HCT116 (cell line): Measurements from ENCODE around the gene OSGIN1. TPM values are rescaled to one million over a fixed set of nuclear protein-coding genes. Genes with fewer than 3 reads are reported as not detected.

Experiments
- ATAC-seq: fragments of 200-7000 bp; cut with Tn5 transposase; 2 replicates; pipeline ENCODE4 v1.9.1; 2020; ENCODE audit warnings: mild to moderate bottlenecking, moderate library complexity
- BruUV-seq: library from RNA; stranded (reverse); fragments of 400-500 nt; replicated peaks from 2 replicates; lab custom pipeline; 2021; lab: Mats Ljungman, UMichigan
- CTCF ChIA-PET: fragments of 300-600 bp; sonication (Branson Sonifier 250); formaldehyde crosslinking; loops from one replicate; lab custom pipeline; 2021; ENCODE audit warnings: antibody characterized with exemption; lab: Charles Lee
- POLR2A ChIA-PET: fragments of 300-600, 350-600 bp; sonication (Branson Sonifier 250); formaldehyde crosslinking; loops from one replicate; lab custom pipeline; 2021; ENCODE audit warnings: antibody characterized with exemption; lab: Charles Lee
- RAD21 ChIA-PET, 2 experiments: fragments of 300-600 bp; sonication (Branson Sonifier 250); formaldehyde crosslinking; loops; one replicate each; lab custom pipeline; 2023; ENCODE audit warnings: low total read pairs in 2 of 2; ENCODE audit not compliant: uncharacterized antibody in 2 of 2, unreplicated experiment in 2 of 2, low non-redundant PET in 1 of 2; lab: Charles Lee
- DNase-seq: peaks from one replicate; pipeline ENCODE4 v3.0.0-alpha.2; 2010; ENCODE audit warnings: low read depth, low spot score
- H2AFZ ChIP-seq: fragments of 200-600 bp; shearing (Covaris generic), sonication (generic); 2 replicates; pipeline ENCODE4 v1.6.1; 2017; ENCODE audit warnings: low read depth, mixed run types, mixed read lengths, antibody characterized with exemption, low read length; ENCODE audit not compliant: poor library complexity, severe bottlenecking
- H3K27ac ChIP-seq: 2 replicates; pipeline ENCODE4 v1.5.1; 2012; ENCODE audit warnings: low read depth, low read length
- H3K27me3 ChIP-seq: fragments of 200-600 bp; sonication (generic); 2 replicates; pipeline ENCODE4 v1.6.1; 2016; ENCODE audit warnings: mixed run types, low read length, mixed read lengths; ENCODE audit not compliant: insufficient read depth
- H3K36me3 ChIP-seq, 2 experiments: fragments of 200-500 bp in 1 of 2; fragments of 200-600 bp in 1 of 2; sonication (Bioruptor generic) in 1 of 2; sonication (generic) in 1 of 2; 2 replicates each; pipeline versions ENCODE4 v1.5.1 to v1.6.1; 2014 to 2016; ENCODE audit warnings: low read length in 2 of 2, inconsistent platforms in 1 of 2, mixed read lengths in 1 of 2, mixed run types in 1 of 2; ENCODE audit not compliant: insufficient read depth in 2 of 2, control insufficient read depth in 1 of 2
- H3K4me1 ChIP-seq, 2 experiments: fragments of 200-600 bp in 1 of 2; sonication (generic) in 1 of 2; 2 replicates each; pipeline versions ENCODE4 v1.5.1 to v1.6.1; 2012 to 2017; ENCODE audit warnings: low read length in 2 of 2, inconsistent platforms in 1 of 2, mild to moderate bottlenecking in 1 of 2, mixed read lengths in 1 of 2, mixed run types in 1 of 2, moderate library complexity in 1 of 2; ENCODE audit not compliant: insufficient read depth in 2 of 2, control insufficient read depth in 1 of 2
- H3K4me2 ChIP-seq: fragments of 200-600 bp; sonication (generic); 2 replicates; pipeline ENCODE4 v1.6.1; 2017; ENCODE audit warnings: mixed run types, low read length, mixed read lengths
- H3K4me3 ChIP-seq, 2 experiments: fragments of 200-600 bp in 1 of 2; sonication (generic) in 1 of 2; replicated peaks in 1 of 2; 2 replicates each; pipeline ENCODE4 v1.5.1; 2011 to 2016; ENCODE audit warnings: low read length in 2 of 2, control low read depth in 1 of 2, low read depth in 1 of 2, mild to moderate bottlenecking in 1 of 2, mixed read lengths in 1 of 2, mixed run types in 1 of 2
- H3K79me2 ChIP-seq: fragments of 200-600 bp; sonication (generic); 2 replicates; pipeline ENCODE4 v1.6.1; 2017; ENCODE audit warnings: mild to moderate bottlenecking, mixed run types, low read length, moderate library complexity, mixed read lengths; ENCODE audit not compliant: insufficient read depth
- H3K9ac ChIP-seq: fragments of 200-600 bp; sonication (generic); 2 replicates; pipeline ENCODE4 v1.6.1; 2016; ENCODE audit warnings: low read length, mixed read lengths
- H3K9me2 ChIP-seq: fragments of 200-600 bp; sonication (generic), shearing (Covaris generic); 2 replicates; pipeline ENCODE4 v1.6.1; 2017; ENCODE audit warnings: mixed run types, mild to moderate bottlenecking, moderate library complexity; ENCODE audit not compliant: insufficient read depth
- H3K9me3 ChIP-seq, 2 experiments: fragments of 200-500 bp in 1 of 2; fragments of 200-600 bp in 1 of 2; sonication (Bioruptor generic) in 1 of 2; sonication (generic) in 1 of 2; 2 replicates each; pipeline ENCODE4 v1.6.1; 2014 to 2017; ENCODE audit warnings: low read length in 2 of 2, mixed read lengths in 2 of 2, inconsistent platforms in 1 of 2, low read depth in 1 of 2, mild to moderate bottlenecking in 1 of 2, mixed run types in 1 of 2, moderate library complexity in 1 of 2; ENCODE audit not compliant: control insufficient read depth in 1 of 2, insufficient read depth in 1 of 2
- H4K20me1 ChIP-seq: fragments of 200-600 bp; sonication (generic), shearing (Covaris generic); 2 replicates; pipeline ENCODE4 v1.6.1; 2017; ENCODE audit warnings: mixed run types, mild to moderate bottlenecking, moderate library complexity; ENCODE audit not compliant: insufficient read depth
- ATF3 ChIP-seq: IDR thresholded peaks from 2 replicates; pipeline ENCODE4 v1.6.1; 2012
- CBX3 ChIP-seq: IDR thresholded peaks from 2 replicates; pipeline ENCODE4 v1.6.1; 2012; ENCODE audit warnings: low read depth
- EGR1 ChIP-seq: IDR thresholded peaks from 2 replicates; pipeline ENCODE4 v1.6.1; 2012; ENCODE audit warnings: low read depth
- ELF1 ChIP-seq: IDR thresholded peaks from 2 replicates; pipeline ENCODE4 v1.6.1; 2012; ENCODE audit warnings: low read depth, borderline replicate concordance
- EZH2phosphoT487 ChIP-seq: fragments of 200-600 bp; IDR thresholded peaks from 2 replicates; pipeline ENCODE4 v1.6.1; 2018; ENCODE audit warnings: antibody characterized with exemption, borderline replicate concordance
- JUND ChIP-seq: IDR thresholded peaks from 2 replicates; pipeline ENCODE4 v1.6.1; 2012
- MAX ChIP-seq: IDR thresholded peaks from 2 replicates; pipeline ENCODE4 v1.6.1; 2012
- POLR2A ChIP-seq: IDR thresholded peaks from 2 replicates; pipeline ENCODE4 v1.7.0; 2011; ENCODE audit warnings: borderline replicate concordance; ENCODE audit not compliant: insufficient read depth, insufficient read length; ENCODE audit errors: extremely low read depth
- SIN3A ChIP-seq: IDR thresholded peaks from 2 replicates; pipeline ENCODE4 v1.6.1; 2012; ENCODE audit warnings: low read depth
- SP1 ChIP-seq: IDR thresholded peaks from 2 replicates; pipeline ENCODE4 v1.6.1; 2012; ENCODE audit warnings: low read depth
- SRF ChIP-seq: IDR thresholded peaks from 2 replicates; pipeline ENCODE4 v1.6.1; 2012; ENCODE audit warnings: low read depth
- TCF7L2 ChIP-seq: IDR thresholded peaks from 2 replicates; pipeline ENCODE4 v1.7.0; 2011; ENCODE audit warnings: borderline replicate concordance, inconsistent platforms; ENCODE audit not compliant: insufficient read depth, insufficient read length; ENCODE audit errors: extremely low read depth
- YY1 ChIP-seq: IDR thresholded peaks from 2 replicates; pipeline ENCODE4 v1.6.1; 2011; ENCODE audit warnings: low read length, low read depth, moderate library complexity, mild to moderate bottlenecking; ENCODE audit not compliant: insufficient replicate concordance; ENCODE audit errors: extremely low read depth
- ZBTB33 ChIP-seq: IDR thresholded peaks from 2 replicates; pipeline ENCODE4 v1.6.1; 2011; ENCODE audit warnings: mild to moderate bottlenecking, low read length, moderate library complexity; ENCODE audit not compliant: insufficient replicate concordance; ENCODE audit errors: extremely low read depth
- ZFX ChIP-seq: fragments of 450-650 bp; IDR thresholded peaks from 2 replicates; pipeline ENCODE4 v1.6.1; 2017
- ZNF274 ChIP-seq: fragments of 200-500 bp; sonication (Bioruptor generic); IDR thresholded peaks from 2 replicates; pipeline ENCODE4 v1.6.1; 2014; ENCODE audit warnings: mild to moderate bottlenecking, low read depth, low read length, inconsistent platforms
- intact Hi-C: fragments of 100-400 bp; cut with micrococcal nuclease; formaldehyde crosslinking; loops from 2 replicates; pipeline ENCODE4 v1.10.0; 2022
- total RNA-seq: library from RNA; stranded (reverse); gene quantifications from one replicate; pipeline ENCODE4 v1.2.1, GENCODE V29; 2021; ENCODE audit not compliant: unreplicated experiment

Gene OSGIN1
- total RNA-seq, 1 experiment from 2014 or later = 19.8 TPM

GRCh38 chr16:84000989-84001642, 48.1 kb downstream of the OSGIN1 start:
- TF ChIP-seq EZH2phosphoT487 (no peak), SRF (no peak), JUND (no peak), ELF1 (no peak), POLR2A (no peak), TCF7L2 (no peak), MAX (no peak), YY1 (no peak), ZFX (no peak), ZBTB33 (no peak), ZNF274 (no peak), SP1 (no peak), SIN3A (no peak), EGR1 (no peak), CBX3 (no peak), ATF3 (no peak)
- Histone ChIP-seq H3K79me2 (no peaks in the 10 kb centered on the region), H3K4me1 (peaks cover 0 to under 1% of the 10 kb centered on the region in 2 experiments; a peak in 1 of 4 replicates), H4K20me1 (no peaks in the 10 kb centered on the region), H3K9me3 (no peaks in the 10 kb centered on the region), H3K27me3 (0 out of 2 replicates have a peak, but pooled peaks cover under 1% of the 10 kb centered on the region), H3K4me3 (no peak overlapping the region), H3K9me2 (no peaks in the 10 kb centered on the region), H3K9ac (no peak overlapping the region), H3K27ac (no peak overlapping the region), H3K4me2 (no peak overlapping the region), H3K36me3 (no peaks in the 10 kb centered on the region), H2AFZ (no peak overlapping the region)
- ATAC-seq (no peak), DNase-seq (no peak)
- POLR2A ChIA-PET = no interaction called here
- CTCF ChIA-PET = no interaction called here
- intact Hi-C loops = no loop called here
- RAD21 ChIA-PET = no interaction called here
- no TSS peak for BruUV-seq
